H4 (cell line): Measurements from ENCODE around the gene DAAM2. TPM values are rescaled to one million over a fixed set of nuclear protein-coding genes. Genes with fewer than 3 reads are reported as not detected.

Experiments used
- DNase-seq: peaks from one replicate; pipeline ENCODE4 v3.0.0-alpha.2; 2015; ENCODE audit warnings: low spot score
- total RNA-seq: library from RNA; depleted of rRNA; stranded (reverse); fragments of >200 nt; shearing (Covaris generic); gene quantifications from 2 replicates; pipeline ENCODE4 v1.2.3, GENCODE V29; 2014

DAAM2 gene
- total RNA-seq, 1 experiment from 2014 or later: 9.6 TPM

DNA sequence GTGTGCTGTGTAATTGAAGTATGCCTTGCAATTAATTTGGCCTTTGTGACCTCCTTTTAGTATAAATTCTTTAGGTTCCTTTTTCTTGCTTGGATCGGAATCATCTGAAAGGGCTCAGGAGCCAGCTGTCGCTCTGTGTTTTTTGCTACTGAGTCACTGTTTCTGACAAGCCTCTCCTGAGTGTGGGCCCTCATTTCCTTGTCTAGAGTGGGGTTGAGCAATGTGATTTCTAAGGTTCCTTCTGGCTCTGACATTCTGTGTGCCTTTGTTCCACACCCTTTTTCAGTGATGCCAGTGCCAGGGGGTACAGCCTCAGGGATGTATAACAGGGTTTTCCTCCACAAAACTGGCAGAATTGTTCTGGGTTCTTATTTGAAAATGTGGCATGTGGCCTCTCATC is 26.5 kb downstream of the DAAM2 start:
- DNase-seq: no peak

DNA sequence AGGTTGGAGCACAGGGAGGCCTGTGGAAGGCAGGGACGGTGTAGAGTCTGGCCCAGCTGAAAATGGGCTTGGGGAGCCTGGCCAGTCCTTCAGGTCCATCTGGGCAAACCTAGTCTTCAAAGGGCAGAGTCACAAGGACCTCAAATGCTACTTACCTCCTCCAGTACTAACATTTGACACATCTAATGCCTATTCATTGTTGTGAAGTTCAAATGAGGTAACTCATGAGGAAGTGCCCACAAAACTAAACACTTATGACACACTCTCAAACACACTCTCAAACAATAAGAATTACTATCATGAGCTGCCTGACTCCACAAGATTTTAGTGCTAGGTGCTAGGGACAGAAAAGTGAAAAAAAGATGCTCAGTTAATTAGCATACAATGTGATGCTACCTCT is 27.1 kb downstream of the DAAM2 start:
- DNase-seq: no peak

GRCh38 chr6:39819676-39820075 is 27.5 kb downstream of the DAAM2 start:
- DNase-seq: no peak

GRCh38 chr6:39820553-39820952 is 28.4 kb downstream of the DAAM2 start:
- no peak for DNase-seq

GRCh38 chr6:39821046-39821740 is 29.0 kb downstream of the DAAM2 start:
- no peak for DNase-seq

GRCh38 chr6:39821742-39822532 is 29.8 kb downstream of the DAAM2 start:
- DNase-seq: no peak

DNA sequence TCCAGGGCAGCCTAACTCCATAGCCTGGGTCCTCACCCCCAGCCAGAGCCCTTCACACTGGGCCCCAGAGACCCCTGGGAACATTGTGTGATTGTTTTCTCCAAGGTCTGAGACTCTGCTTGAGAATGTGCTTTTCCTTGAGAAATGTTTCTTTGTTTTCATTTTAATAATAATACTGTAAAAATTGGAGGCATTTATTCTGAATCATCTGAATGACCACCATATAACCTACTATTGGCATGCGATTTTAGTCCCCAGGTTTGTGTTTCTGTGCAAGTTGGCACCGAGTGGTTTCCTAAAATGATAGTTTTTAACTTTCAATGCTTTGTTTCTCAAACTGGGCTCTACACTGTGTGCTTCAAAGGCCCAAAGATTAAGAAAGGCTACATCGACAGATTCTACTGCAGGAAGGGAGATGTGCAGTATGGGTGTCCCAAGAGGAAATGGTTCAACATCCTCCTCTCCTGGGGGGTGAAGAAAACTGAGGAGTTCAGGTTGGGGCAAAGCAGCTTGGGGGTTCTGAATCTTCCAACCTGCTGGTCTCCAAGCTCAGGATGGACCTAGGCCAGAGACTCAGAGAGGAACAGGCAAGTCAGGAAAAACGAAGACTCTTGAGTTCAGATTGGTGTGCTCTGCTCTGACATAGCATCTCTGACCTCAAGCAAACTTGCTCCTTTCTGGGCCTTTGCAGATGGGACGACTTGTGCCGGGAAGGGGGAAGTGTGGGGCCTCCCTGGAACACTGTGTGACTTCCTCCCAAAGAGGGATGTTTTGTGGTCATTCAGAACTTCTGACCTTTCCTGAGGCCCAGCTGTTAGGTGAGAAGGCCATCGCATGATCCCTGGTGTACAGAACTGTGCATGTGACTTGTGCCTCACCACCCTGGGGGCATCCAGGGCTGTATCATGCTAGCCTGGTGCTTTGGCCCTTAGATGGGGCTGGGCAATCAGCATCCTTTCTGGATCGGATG is 31.0 kb downstream of the DAAM2 start:
- no peak for DNase-seq

GRCh38 chr6:39824030-39824926 is 32.1 kb downstream of the DAAM2 start:
- no peak for DNase-seq

DNA sequence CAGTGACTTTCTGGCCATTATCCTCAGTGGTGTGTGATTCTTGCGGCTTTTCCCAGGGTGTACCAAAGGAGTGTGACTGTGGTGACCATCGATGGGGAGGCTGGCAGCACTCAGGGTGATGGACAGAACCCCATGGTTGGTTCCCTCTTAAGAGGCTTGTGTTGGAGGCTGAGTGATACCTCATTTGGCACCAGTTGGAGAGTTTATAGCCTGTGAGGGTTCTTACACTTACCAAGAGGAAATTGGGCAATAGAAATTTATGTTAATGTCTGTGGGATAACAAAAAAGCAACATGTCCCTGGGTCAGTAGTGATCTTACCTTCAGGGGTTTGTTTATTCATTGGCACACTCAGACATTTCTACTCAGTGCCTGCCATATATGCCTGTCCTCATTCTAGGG is 37.2 kb downstream of the DAAM2 start:
- DNase-seq: peak; percentile 30

- no peak for DNase-seq
Observed at GRCh38 chr6:39830444-39830843, 38.3 kb downstream of the DAAM2 start.

DNA sequence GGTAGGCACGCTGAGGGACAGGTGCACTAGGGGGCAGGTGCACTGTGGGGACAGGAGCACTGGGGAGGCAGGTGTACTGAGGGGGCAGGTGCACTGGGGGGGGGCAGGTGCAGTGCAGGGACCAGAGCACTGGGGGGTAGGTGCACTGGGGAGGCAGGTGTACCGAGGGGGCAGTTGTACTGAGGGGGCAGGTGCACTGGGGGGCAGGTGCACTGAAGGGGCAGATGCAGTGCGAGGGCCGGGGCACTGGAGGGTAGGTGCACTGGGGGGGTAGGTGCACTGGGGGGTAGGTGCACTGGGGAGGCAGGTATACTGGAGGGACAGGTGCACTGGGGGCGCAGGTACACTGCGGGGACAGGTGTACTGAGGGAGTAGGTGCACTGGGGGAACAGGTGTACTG is 39.5 kb downstream of the DAAM2 start:
- DNase-seq: no peak

- no peak for DNase-seq
Observed at GRCh38 chr6:39834278-39834677, 42.1 kb downstream of the DAAM2 start.

DNA sequence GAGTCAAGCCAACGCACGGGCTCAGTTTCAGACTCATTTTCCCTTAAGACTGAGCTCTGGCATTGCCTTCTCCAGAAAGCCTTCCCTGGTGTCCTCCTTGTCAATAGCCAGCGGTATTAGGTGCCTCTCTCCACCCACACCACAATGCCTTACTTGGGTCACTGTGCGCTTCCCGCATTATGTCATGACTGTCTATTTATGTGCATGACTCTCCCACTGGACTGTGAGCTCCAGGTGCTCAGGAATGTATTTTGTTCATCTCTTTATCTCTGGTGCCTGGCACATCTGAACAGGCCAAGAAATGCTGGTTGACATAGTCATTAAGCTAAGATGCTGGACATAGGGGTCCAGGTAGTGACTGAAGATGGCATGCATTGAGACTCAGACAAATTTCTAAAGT is 42.7 kb downstream of the DAAM2 start:
- DNase-seq: no peak

GRCh38 chr6:39835821-39836295 is 43.7 kb downstream of the DAAM2 start:
- no peak for DNase-seq

DNA sequence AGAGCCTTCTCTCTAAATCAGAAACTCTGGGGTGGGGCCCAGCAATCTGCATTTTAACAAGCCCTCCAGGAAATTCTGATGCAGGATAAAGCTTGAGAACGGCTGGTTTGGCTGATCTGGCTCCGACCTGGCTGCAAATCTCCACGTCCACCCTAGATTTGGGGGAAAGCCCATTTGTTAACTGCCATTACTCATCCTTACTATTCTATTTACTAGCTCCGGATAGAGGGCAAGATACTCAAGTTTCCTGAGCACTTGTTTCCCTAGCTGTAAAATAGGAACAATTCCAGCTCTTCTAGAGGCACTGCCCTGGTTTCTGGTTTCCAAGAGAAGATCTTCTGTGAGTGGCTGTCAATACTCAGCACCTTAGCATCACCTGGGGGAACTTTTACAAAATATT is 44.4 kb downstream of the DAAM2 start:
- DNase-seq: no peak

DNA sequence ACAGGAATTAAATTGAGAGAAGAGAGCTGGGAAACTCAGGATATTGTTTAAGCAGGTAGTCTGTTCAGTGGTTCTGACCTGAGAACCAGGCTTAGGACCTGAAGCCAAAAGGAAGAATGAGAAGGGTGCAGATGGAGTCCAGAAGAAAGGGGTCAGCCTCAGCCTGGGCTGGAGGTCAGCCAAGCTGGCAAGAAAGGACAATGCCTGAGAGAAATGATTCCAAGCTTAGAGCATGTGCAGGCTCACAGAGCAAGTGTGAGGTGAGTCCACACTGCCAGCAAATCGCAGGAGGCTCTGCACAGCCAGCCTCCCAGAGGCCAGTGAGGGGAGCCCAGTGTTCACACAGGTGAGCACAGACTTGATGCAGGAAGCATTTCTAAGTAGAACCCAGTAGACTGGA is 47.3 kb downstream of the DAAM2 start:
- DNase-seq: no peak

- no peak for DNase-seq
Observed at GRCh38 chr6:39840781-39841180, 48.6 kb downstream of the DAAM2 start.

DNA sequence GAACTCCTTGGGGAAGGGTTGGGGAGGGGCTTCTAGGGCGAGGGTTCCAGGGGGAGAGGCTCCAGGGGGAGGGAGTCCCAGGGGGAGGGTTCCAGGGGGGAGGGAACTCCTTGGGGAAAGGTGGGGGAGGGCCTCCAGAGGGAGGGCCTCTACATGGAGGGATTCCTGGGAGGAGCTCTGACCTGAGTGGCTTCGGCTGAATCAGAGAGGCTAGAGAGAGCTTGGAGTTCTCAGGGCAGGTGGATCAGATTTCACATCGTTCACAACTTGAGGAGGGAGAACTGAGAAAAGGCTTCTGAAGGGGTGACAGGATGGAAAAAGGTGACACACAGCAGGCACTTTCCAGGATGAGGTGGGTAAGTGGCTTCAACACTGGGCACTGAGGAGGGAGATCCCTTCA is 49.1 kb downstream of the DAAM2 start:
- no peak for DNase-seq

DNA sequence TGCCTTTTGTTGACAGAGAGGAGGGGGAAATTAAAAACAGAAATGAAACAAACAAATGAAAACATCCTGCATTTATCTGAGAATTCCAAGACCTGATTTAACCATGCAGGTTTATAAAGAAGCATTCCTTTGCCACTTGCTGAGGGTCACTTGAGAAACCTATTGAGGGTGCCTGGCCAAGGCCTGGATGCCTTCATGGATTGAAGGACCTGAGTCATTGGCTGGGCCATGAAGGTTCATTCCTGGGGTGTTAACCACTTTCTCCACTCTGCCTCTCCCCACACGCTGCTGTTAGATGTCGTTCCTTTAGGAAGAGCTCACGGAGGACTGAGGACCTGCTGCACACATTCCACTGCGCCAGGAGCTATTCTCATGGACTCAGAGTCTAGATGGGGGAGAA is 49.7 kb downstream of the DAAM2 start:
- no peak for DNase-seq

GRCh38 chr6:39843305-39844020 is 51.3 kb downstream of the DAAM2 start:
- peak; percentile 43 for DNase-seq
